Posterior vena cava (tissue), 2 donors: ENCODE measurements around the gene SLC1A4. TPM values are rescaled to one million over a fixed set of nuclear protein-coding genes. Genes with fewer than 3 reads are reported as not detected.
"Not testable (repeated sequence)": the region's sequence is repeated elsewhere in the genome, so short reads cannot be mapped to it uniquely, and the experiment has no call there.

ENCODE experiments used
- DNase-seq: peaks from one replicate; pipeline ENCODE4 v3.0.0-alpha.2; 2020; ENCODE audit warnings: low spot score
- intact Hi-C, 2 donors: fragments of 100-400 bp; cut with DNase I; formaldehyde crosslinking; loops; one replicate each; pipeline versions ENCODE4 v1.14.1 to v1.14.2; 2022 to 2023
- total RNA-seq, 2 donors: library from RNA; stranded (reverse); fragmentation: NEBNext Ultra II Directional; extraction: Animal tissue kit (Norgen Biotek cat#: 25700); gene quantifications; one replicate each; pipeline ENCODE4 v1.2.1, GENCODE V29; 2021
- donor health status: DM: yes; HTN: yes; CAD: no.
- donor health status: DM: yes; HTN: yes; CAD: no.

The SLC1A4 gene
- total RNA-seq, 2 donors from 2014 or later, result 13.9 to 16.4 TPM

DNA sequence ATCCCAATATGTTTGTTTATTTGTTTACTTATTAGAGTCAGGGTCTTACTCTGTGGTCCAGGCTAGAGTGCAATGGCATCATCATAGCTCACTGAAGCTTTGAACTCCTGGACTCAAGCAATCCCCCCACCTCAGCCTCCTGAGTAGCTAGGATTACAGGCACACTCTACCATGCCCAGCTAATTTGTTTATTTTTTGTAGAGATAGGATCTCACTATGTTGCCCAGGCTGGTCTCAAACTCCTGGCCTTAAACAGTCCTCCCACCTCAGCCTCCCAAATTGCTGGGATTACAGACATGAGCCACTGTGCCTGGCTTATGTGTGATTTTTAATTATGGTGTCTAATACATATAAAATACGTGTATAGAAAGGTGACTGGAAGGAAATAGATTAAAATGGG is 31.1 kb downstream of the SLC1A4 start:
- intact Hi-C loops, DNase-seq: not testable (repeated sequence)

DNA sequence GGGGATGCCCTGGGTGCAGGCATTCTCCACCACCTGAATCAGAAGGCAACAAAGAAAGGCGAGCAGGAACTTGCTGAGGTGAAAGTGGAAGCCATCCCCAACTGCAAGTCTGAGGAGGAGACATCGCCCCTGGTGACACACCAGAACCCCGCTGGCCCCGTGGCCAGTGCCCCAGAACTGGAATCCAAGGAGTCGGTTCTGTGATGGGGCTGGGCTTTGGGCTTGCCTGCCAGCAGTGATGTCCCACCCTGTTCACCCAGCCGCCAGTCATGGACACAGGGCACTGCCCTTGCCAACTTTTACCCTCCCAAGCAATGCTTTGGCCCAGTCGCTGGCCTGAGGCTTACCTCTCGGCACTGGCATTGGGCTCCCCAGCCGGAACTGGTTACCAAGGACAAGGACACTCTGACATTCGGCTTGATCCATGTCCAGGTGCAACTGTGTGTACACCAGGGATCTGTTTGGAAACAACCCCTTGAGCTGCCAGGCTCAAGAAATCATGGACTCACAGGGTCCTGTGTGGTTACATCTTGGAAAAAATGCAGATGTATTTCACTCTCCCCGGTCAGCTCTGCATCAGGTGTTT is 31.8 kb downstream of the SLC1A4 start:
- no peak for DNase-seq

DNA sequence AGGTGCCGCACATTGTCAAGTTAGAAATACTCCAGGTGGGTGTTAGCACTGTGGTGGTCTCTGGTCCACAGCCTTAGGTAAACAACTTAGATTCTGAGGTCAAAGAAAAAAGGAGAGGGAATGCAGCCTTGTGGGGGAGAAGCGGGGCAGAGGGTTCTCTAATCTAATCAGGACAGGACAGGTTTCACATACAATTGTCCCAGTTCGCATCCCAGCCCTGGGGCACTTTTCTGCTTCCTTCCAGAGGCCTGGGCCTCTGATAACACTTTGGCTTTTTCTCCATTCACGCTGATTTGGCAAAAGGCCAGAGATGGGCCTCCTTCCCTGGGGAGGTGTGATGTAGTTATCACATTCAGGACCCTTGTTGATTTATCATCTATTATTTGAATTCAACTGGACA is 32.5 kb downstream of the SLC1A4 start:
- DNase-seq, result no peak
- intact Hi-C loops, result no loop called here

More for the DNA sequence above, 31.8 kb downstream of the SLC1A4 start:
- intact Hi-C loops, result no loop called here

DNA sequence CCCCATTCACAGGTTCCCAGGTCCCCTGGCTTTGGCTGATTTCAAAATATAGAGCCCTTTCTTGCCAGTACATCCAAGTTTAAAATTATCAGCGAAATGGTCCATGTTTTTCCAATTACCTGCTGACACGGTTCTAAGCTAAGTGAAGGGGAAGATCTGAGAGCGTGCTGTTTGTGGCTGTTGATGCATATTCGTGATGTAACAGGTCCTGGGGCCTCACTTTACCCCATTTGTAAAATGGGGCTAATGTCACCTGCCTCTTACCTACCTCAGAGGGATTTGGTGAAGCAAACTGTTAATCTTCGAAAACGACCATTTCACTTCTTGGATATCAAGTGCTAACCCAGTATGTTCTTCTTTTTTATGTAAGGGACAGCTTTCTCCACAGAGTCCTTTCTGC is 33.0 kb downstream of the SLC1A4 start:
- intact Hi-C loops, result no loop called here
- DNase-seq, result no peak

DNA sequence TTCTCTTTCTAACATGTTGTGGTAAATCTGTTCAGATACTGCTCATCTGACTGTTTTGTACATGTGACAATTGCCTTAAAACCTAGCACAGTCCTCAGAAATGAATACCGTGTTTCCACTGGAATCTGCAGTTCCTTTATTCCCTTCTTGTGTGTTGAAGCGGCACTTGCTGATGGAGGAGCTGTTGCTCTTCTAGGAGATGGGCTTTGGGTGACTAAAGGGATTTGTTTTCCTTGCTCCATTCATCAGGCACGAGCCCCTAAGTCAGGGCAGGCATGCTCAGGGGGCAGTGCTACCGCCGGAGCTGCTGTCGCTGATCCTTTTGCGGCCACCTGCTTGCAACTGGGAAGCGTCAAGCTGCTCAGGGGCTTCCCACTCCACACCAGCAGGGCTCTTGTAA is 34.5 kb downstream of the SLC1A4 start:
- intact Hi-C loops, result no loop called here
- DNase-seq, result no peak

DNA sequence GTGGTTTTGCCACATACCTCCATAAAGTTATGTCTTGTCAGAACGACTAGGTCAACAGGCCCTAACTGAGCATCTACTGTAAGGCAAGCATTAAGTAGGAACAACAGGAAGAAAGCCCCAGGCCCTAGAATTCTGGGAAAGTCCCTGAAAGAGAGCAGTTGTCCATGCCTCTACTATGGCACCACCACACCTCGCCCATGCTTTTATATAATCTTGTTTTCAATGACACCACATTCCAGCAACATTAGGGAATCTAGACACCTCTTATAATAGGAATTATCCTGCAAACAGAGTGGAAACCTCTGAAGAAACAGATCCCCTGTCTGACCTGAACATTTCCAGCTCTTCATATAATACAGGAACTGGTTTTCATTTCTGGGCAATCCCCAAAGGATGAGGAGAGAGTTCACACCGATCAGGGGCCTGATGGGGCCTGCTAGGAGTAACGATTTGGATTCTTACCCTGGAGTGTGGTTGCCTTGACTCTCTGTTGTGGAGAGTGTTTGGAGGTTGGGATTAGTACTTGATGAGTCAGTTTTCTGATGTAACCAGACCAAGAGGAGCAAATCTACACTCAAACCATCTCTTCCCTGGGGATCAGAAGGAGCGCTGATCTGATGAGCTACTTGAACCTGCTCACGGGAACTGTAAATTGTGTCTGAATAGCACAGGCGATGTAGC is 35.1 kb downstream of the SLC1A4 start:
- no peak for DNase-seq
- intact Hi-C loops, result no loop called here

DNA sequence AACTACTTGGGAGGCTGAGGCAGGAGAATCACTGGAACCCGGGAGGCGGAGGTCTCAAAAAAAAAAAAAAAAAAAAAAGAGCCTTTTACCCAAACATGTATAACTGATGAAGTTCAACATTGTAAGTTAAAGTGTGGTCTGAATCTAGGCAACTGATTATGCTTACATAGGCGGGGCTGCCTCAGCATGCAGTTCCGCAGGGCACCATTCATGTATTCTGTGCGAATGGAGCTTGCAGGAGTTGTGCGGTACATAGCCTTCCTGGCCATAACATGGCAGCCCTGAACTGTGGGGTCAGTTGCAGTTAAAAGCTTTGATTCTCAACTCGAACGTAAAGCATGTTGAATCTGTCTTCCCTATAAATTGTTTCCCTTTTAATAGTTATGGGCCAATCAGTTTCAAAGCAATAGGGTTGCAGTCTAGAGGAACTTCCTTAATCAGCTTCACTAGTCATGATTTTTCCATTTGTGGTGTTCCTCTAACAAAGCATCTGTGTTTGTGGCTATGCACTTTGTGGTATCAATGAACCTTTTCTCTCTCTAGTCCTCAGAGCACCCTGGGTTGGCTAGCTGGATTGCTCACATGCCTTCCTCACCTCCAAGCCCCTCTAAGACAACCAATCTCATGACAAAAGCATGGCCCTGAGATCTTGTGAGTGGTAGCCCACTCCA is 36.4 kb downstream of the SLC1A4 start:
- intact Hi-C loops, result no loop called here
- no peak for DNase-seq

DNA sequence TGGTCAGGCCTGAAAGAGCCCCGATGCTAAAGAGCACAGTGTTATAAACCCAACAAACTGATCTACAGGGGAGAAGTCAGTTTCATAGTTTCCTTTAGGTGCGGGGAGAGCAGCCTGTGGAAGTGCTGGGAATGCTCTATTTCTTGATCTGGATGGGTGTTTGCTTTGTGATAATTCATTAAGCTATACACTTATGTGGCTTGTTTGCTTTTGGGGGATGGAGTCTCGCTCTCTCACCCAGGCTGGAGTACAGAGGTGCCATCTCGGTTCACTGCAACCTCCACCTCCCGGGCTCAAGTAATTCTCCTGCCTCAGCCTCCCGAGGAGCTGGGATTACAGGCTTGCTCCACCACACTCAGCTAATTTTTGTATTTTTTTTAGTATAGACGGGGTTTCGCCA is 37.0 kb downstream of the SLC1A4 start:
- DNase-seq, result no peak
- intact Hi-C loops, result no loop called here

DNA sequence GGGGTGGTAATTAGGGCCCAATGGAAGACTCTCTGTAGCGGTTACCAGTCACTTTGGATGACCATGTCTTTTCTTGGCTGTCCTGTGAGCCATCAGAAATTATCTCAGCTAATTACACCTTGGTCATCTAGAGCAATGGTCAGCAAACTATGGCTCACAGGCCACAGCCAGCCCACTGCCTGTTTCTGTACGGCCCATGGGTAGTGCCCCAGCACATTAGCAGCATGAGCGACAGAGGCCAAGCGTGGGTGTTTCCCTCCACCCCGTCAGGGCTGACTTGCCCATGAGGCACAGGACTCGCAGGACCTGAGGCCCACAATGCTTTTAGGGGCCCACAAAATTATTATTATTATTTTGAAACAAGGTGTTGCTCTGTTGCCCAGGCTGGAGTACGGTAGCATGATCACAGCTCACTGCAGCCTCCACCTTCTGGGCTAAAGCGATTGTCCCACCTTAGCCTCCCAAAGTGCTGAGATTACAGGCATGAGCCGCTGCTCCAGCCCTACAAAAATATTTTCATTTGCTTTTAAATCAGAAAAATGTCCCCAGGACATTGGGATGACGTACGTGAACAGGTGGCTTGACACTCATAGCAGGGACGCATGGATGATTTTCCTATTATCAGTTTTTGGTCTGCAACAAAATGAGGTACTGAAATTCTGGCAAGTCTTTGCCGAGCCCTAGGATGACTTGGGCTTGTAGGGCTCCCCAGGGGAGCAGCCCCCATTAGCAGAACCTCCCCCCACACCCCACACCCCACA is 37.7 kb downstream of the SLC1A4 start:
- no peak for DNase-seq
- intact Hi-C loops, result no loop called here

DNA sequence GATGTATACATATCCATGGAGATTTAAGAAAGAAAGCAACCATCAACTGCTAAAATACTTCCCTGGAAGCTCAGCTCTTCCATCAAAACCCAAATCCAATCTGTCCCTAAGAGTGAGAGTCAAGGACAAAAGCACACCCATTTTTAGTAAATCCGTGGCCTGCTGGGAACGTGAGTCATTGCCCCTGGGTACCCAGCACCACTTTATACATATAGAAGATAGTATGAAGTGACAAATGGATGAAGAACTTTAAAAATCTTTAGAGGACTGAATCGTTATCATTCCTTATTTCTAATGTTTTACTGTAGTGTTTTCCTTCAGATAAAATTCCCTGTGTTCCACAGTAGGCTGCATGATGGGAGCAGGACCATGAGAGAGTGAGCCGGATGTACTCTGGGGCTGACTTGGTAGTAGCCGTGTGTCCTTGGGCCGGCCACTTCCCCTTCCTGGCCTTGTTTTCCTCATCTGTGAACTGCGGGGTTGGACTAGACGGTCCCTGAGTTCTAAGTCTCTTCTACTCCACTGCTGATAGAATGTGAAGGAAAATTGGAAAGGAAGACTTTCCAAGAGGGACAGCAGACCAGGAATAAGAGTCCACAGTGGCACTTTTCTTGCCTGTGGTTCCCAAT is 38.5 kb downstream of the SLC1A4 start:
- DNase-seq, result no peak
- intact Hi-C loops, result no loop called here

DNA sequence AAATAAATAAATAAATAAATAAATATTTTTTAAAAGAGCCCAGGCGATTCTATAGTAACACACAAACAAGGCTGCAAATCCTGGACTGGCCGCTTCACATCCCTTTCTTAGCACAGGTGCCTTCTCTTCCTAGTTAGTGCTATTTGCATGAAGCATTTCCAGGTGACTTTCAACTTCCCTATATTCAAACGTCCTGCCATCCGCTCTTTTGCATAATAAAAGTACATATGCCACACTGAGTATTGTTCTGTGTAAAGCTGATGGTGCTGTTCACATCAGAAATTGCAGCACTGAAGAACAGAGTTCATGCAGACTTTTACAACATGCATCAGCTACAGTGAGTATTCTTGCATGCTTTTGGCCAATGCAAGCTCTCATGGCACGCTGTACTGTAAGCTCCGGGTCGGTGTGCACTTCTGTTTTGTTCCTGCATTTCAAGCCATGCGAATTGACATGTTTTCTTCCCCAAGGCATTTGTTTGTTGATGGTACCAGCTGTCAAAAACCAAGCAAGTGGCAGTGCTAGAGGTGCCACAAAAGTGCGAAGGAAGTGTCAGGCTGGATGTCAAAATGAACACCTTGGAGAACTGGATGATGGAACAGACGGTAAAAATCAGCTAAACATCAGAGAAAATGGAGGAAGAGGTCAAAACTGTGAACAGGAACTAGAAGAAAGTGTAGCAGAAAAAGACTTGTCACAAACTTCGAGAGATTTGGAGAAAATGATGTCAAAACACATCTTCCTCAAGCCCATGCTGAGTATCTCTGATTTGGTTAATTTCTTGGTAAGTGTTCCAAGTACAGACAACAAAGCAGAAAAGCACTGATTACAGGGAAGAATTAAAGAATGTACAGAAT is 41.5 kb downstream of the SLC1A4 start:
- DNase-seq, result no peak
- intact Hi-C loops, result loop anchor here in 1 of 2 donors (5.0 kb wide), 1 partner anchor 113 kb away; no protein-coding TSS in a partner anchor

DNA sequence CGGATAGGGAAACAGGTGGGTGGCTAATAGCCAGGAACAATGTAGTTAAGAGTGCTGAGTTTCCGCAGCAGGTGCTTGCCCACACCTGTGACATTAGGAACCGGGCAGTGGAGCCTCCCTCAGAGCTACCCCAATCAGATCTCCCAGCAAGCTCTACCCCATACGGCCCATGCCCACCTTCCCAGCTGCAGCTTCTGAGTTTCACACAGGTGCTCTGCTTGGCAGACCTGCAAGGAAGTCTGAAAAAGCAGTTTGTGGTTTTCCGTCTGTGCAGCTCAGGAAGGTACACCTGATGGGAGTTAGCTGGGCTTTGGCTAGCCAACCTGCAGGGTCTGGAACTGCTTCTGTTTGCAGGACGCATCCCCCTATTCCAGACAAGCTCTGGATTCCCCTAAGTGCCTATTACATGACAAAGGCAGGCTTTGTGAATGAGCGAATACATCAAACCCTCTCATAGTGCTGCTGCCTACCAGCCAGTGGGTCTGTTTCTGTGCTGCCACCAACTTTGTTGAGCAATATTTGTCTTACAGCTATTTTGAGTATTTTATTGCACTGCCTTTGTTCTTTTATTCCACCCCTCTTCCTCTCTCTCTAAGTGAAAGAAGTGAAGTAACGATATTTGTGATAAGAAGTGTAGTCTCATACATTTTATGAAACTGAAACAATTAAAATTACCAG is 42.3 kb downstream of the SLC1A4 start:
- no peak for DNase-seq
- intact Hi-C loops, result loop anchor here in 1 of 2 donors (5.0 kb wide), 1 partner anchor 114 kb away; no protein-coding TSS in a partner anchor

DNA sequence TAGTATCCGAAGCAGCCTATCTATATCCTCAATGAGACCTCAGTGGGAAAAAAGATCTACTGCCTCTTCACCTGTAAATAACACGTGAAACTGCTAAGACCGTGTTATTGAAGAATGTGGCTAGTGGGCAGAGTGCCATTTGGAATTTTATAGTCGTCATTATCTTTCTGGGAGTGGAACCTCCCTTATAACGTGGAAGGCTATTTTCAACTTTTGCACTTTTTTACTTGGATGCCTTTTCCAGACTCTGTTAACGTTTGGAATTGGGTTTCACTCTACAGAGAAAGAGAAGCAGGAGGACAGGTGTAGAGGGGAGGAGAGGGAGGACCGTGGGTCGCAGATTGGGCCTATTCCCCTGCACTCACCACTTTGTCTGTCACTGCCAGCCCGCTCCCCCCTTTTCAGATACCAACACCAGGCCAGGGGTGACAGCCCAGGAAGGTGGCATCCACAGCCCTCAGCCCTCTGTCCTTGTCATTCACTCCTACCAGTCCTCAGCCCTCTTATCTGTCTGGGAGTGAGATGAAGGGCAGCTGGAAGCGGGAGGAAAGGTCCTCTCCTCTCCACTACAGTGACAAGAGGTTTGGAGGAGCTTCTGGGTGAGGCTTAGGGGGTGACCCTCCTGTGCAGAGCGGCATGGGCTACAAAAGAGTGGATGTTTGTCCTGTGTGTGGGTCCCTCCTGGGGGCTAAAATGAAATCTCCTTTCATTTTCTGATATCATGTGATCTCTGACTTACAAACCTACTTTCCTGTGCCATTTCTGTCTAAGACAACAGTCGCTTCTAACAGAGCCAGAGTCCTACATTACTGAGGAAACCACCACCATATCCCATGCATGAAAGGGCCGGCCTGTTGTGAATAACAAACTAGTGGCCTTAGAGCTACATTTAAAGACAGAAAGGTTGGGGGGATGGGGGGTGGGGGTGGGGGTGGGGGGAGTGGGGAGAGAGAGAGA is 43.1 kb downstream of the SLC1A4 start:
- DNase-seq, result no peak
- intact Hi-C loops, result loop anchor here in 1 of 2 donors (5.0 kb wide), 1 partner anchor 115 kb away; no protein-coding TSS in a partner anchor

DNA sequence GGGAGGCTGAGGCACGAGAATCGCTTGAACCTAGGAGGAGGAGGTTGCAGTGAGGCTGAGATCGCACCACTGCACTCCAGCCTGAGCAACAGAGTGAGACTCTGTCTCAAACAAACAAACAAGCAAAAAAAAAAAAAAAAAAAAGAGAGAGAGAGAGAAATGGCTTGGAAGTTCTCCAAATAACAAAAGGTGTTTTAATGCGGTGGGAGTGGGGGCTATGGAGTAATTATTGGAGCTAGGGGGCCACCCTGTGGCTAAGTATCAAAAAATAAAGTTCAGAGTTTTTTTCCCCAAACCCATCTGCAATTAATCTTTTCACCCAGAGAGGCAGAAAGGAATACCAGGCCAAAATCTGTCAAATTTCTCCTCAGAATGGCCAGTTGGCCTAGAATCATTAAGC is 44.0 kb downstream of the SLC1A4 start:
- intact Hi-C loops, result loop anchor here in 1 of 2 donors (5.0 kb wide), 1 partner anchor 116 kb away; no protein-coding TSS in a partner anchor

DNA sequence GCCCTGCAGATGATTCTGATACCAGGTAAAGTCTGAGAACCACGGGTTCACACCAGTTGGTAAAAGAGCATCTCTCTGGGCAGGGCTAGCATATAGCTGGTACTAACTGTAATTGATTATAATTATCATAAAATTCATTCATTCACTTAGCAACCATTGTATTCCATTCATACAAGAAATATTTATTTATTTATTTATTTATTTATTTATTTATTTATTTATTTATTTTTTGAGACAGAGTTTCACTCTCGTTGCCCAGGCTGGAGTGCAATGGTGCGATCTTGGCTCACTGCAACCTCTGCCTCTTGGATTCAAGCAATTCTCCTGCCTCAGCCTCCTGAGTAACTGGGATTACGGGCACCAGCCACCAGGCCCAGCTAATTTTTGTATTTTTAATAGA is 44.5 kb downstream of the SLC1A4 start:
- intact Hi-C loops, result loop anchor here in 1 of 2 donors (5.0 kb wide), 1 partner anchor 116 kb away; no protein-coding TSS in a partner anchor
- DNase-seq, result not testable (repeated sequence)

More for the DNA sequence above, 44.0 kb downstream of the SLC1A4 start:
- no peak for DNase-seq

DNA sequence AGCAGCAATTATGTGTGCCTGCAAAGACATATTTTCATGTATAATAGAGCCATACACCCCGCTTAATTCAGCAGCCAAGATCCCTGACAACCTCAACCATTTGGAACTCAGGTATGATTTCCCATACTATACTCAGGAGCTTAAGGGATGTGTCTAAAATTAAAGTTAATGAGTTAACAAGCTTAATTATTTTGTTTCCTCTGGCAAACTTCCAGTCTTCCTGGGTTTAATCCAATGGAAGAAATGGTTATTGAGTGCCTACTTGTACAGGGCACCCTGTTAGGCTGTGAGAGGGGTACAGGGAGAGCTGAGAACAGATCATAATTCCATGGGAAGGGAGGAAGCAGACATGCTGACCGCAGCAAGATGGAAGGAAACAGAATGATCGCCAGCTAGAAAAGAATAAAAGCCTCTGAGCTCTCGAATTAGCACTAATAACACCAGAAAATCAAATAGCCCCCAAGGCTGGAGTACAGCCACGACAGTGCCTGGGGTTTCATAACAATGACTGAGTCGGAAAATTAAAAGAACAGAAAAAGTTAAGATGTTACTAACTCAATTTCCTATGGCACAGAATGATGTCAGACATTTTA is 46.2 kb downstream of the SLC1A4 start:
- intact Hi-C loops, result no loop called here
- no peak for DNase-seq
